Liver (tissue), 3 donors: ENCODE data around the gene KISS1.

Experiments
- CTCF ChIP-seq: fragments of 150-350 bp; IDR thresholded peaks from 2 replicates; pipeline ENCODE4 v1.5.1; 2017; ENCODE audit warnings: improper control_type of control experiment, low read depth, low read length; ENCODE audit not compliant: missing input control
- FOXA1 ChIP-seq: IDR thresholded peaks from 2 replicates; pipeline ENCODE4 v1.6.1; 2016; ENCODE audit warnings: antibody characterized with exemption
- GABPA ChIP-seq, 2 donors: IDR thresholded peaks in 1 of 2; conservative IDR thresholded peaks in 1 of 2; 2 replicates each; pipeline ENCODE4 v1.6.1; 2016; ENCODE audit warnings: antibody characterized with exemption in 2 of 2, mild to moderate bottlenecking in 1 of 2, moderate library complexity in 1 of 2
- HNF4G ChIP-seq: IDR thresholded peaks from 2 replicates; pipeline ENCODE4 v1.6.1; 2016; ENCODE audit warnings: antibody characterized with exemption
- JUND ChIP-seq, 2 donors: IDR thresholded peaks; 2 replicates each; pipeline ENCODE4 v1.6.1; 2016; ENCODE audit warnings: antibody characterized with exemption in 2 of 2
- NR2F2 ChIP-seq: IDR thresholded peaks from 2 replicates; pipeline ENCODE4 v1.6.1; 2016; ENCODE audit warnings: antibody characterized with exemption
- RAD21 ChIP-seq, 2 donors: IDR thresholded peaks; 2 replicates each; pipeline ENCODE4 v1.6.1; 2016; ENCODE audit warnings: antibody characterized with exemption in 2 of 2, mild to moderate bottlenecking in 2 of 2
- SP1 ChIP-seq: IDR thresholded peaks from 2 replicates; pipeline ENCODE4 v1.6.1; 2018; ENCODE audit warnings: antibody characterized with exemption, mild to moderate bottlenecking
- YY1 ChIP-seq: IDR thresholded peaks from 2 replicates; pipeline ENCODE4 v1.6.1; 2016; ENCODE audit warnings: antibody characterized with exemption, mild to moderate bottlenecking
- TF ChIP-seq, protein P1 (sequence below): IDR thresholded peaks from 2 replicates; pipeline ENCODE4 v1.6.1; 2016; ENCODE audit warnings: antibody characterized with exemption
- TF ChIP-seq, protein P2 (sequence below): IDR thresholded peaks from 2 replicates; pipeline ENCODE4 v1.6.1; 2016; ENCODE audit warnings: antibody characterized with exemption
- TF ChIP-seq, protein P3 (sequence below): IDR thresholded peaks from 2 replicates; pipeline ENCODE4 v1.6.1; 2016; ENCODE audit warnings: antibody characterized with exemption, mild to moderate bottlenecking
- donor health status: healthy.
- donor health status: healthy.

- TF ChIP-seq CTCF: no peak
- no peak for TF ChIP-seq JUND (IDR thresholded peaks at IDR 0.05)
- TF ChIP-seq, protein P1, sequence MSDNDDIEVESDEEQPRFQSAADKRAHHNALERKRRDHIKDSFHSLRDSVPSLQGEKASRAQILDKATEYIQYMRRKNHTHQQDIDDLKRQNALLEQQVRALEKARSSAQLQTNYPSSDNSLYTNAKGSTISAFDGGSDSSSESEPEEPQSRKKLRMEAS: no peak
- TF ChIP-seq, protein P2, sequence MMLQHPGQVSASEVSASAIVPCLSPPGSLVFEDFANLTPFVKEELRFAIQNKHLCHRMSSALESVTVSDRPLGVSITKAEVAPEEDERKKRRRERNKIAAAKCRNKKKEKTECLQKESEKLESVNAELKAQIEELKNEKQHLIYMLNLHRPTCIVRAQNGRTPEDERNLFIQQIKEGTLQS: no peak
- no peak for TF ChIP-seq RAD21 (IDR thresholded peaks at IDR 0.05)
- no peak for TF ChIP-seq HNF4G
- TF ChIP-seq, protein P3, sequence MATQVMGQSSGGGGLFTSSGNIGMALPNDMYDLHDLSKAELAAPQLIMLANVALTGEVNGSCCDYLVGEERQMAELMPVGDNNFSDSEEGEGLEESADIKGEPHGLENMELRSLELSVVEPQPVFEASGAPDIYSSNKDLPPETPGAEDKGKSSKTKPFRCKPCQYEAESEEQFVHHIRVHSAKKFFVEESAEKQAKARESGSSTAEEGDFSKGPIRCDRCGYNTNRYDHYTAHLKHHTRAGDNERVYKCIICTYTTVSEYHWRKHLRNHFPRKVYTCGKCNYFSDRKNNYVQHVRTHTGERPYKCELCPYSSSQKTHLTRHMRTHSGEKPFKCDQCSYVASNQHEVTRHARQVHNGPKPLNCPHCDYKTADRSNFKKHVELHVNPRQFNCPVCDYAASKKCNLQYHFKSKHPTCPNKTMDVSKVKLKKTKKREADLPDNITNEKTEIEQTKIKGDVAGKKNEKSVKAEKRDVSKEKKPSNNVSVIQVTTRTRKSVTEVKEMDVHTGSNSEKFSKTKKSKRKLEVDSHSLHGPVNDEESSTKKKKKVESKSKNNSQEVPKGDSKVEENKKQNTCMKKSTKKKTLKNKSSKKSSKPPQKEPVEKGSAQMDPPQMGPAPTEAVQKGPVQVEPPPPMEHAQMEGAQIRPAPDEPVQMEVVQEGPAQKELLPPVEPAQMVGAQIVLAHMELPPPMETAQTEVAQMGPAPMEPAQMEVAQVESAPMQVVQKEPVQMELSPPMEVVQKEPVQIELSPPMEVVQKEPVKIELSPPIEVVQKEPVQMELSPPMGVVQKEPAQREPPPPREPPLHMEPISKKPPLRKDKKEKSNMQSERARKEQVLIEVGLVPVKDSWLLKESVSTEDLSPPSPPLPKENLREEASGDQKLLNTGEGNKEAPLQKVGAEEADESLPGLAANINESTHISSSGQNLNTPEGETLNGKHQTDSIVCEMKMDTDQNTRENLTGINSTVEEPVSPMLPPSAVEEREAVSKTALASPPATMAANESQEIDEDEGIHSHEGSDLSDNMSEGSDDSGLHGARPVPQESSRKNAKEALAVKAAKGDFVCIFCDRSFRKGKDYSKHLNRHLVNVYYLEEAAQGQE: no peak
- no peak for TF ChIP-seq NR2F2
- no peak for TF ChIP-seq GABPA (IDR thresholded peaks at IDR 0.05 in 1 of 2, conservative IDR thresholded peaks at IDR 0.05 in 1 of 2)
- TF ChIP-seq FOXA1: no peak
- TF ChIP-seq SP1: no peak
- no peak for TF ChIP-seq YY1
These were observed 2.2 kb downstream of the KISS1 start for GRCh38 chr1:204194080-204194479.
